GM12878 (cell line): ENCODE results near the gene CEP89.

Experiments
- BCLAF1 ChIP-seq: fragments of 450-650 bp; IDR thresholded peaks from 2 replicates; pipeline ENCODE4 v1.6.1; 2017; ENCODE audit warnings: antibody characterized with exemption, mild to moderate bottlenecking, moderate library complexity
- CTCF ChIP-seq, 3 experiments: IDR thresholded peaks in 2 of 3; conservative IDR thresholded peaks in 1 of 3; 2 replicates each; pipeline ENCODE4 v1.5.1; 2011; ENCODE audit warnings: low read depth in 3 of 3, low read length in 3 of 3, mild to moderate bottlenecking in 3 of 3, control low read depth in 2 of 3, moderate library complexity in 2 of 3, inconsistent platforms in 1 of 3, mixed read lengths in 1 of 3; ENCODE audit not compliant: control insufficient read depth in 2 of 3, insufficient read depth in 1 of 3; ENCODE audit errors: extremely low read depth in 1 of 3
- PAX8 ChIP-seq: fragments of 450-650 bp; IDR thresholded peaks from 2 replicates; pipeline ENCODE4 v1.6.1; 2017; ENCODE audit warnings: mild to moderate bottlenecking, moderate library complexity
- PKNOX1 ChIP-seq: fragments of 450-650 bp; IDR thresholded peaks from 2 replicates; pipeline ENCODE4 v1.6.1; 2016; ENCODE audit warnings: mild to moderate bottlenecking
- POLR2A ChIP-seq: IDR thresholded peaks from 2 replicates; pipeline ENCODE4 v1.6.1; 2011; ENCODE audit warnings: low read depth, mild to moderate bottlenecking, low read length
- RAD21 ChIP-seq: IDR thresholded peaks from 2 replicates; pipeline ENCODE4 v1.6.1; 2011; ENCODE audit warnings: mild to moderate bottlenecking, low read depth, low read length, moderate library complexity; ENCODE audit not compliant: insufficient read depth
- TARDBP ChIP-seq: IDR thresholded peaks from 2 replicates; pipeline ENCODE4 v1.6.1; 2016; ENCODE audit warnings: borderline replicate concordance

GRCh38 chr19:32998722-32999121 lies 27.0 kb upstream of the CEP89 start:
- no peak for TF ChIP-seq PKNOX1
- no peak for TF ChIP-seq CTCF (IDR thresholded peaks at IDR 0.05 in 2 of 3, conservative IDR thresholded peaks at IDR 0.05 in 1 of 3; ENCODE audit: control insufficient read depth in 2 of 3, extremely low read depth in 1 of 3, insufficient read depth in 1 of 3, low read depth in 3 of 3, low read length in 3 of 3)
- no peak for TF ChIP-seq POLR2A
- TF ChIP-seq TARDBP, result no peak
- no peak for TF ChIP-seq RAD21
- no peak for TF ChIP-seq PAX8
- no peak for TF ChIP-seq BCLAF1
